K562 (cell line): ENCODE results near the gene JAKMIP1.

Experiments
- CEBPB ChIP-seq: fragments of 450-650 bp; IDR thresholded peaks from 2 replicates; pipeline ENCODE4 v1.6.1; 2016; ENCODE audit warnings: missing genetic modification characterization, missing compliant biosample characterization
- CHD4 ChIP-seq: fragments of 200-600 bp; sonication (generic); IDR thresholded peaks from 3 replicates; pipeline ENCODE4 v1.6.1; 2012; ENCODE audit warnings: low read depth, mild to moderate bottlenecking, mixed read lengths, low read length, inconsistent platforms; ENCODE audit not compliant: insufficient read depth, insufficient replicate concordance, poor library complexity, severe bottlenecking
- EZH2 ChIP-seq: IDR thresholded peaks from 2 replicates; pipeline ENCODE4 v1.6.1; 2012; ENCODE audit warnings: low read depth, mild to moderate bottlenecking, inconsistent platforms, low read length, borderline replicate concordance
- HNRNPK ChIP-seq: fragments of 200-400 bp; formaldehyde crosslinking; IDR thresholded peaks from one replicate; pipeline ENCODE4 v1.6.1; 2018; ENCODE audit warnings: mild to moderate bottlenecking, low read depth, low read length; ENCODE audit not compliant: poor library complexity, severe bottlenecking
- KAT7 ChIP-seq: sonication (generic); formaldehyde crosslinking; IDR thresholded peaks from 2 replicates; pipeline ENCODE4 v1.8.0; 2022; ENCODE audit warnings: missing genetic modification reagents, mild to moderate bottlenecking, borderline replicate concordance
- PCBP1 ChIP-seq: fragments of 200-400 bp; formaldehyde crosslinking; IDR thresholded peaks from 2 replicates; pipeline ENCODE4 v1.6.1; 2018; ENCODE audit warnings: mild to moderate bottlenecking, low read depth, low read length; ENCODE audit not compliant: poor library complexity, severe bottlenecking
- POLR2AphosphoS5 ChIP-seq: IDR thresholded peaks from 2 replicates; pipeline ENCODE4 v1.6.1; 2011; ENCODE audit warnings: mild to moderate bottlenecking, low read depth, low read length, moderate library complexity; ENCODE audit not compliant: control insufficient read depth, insufficient read depth
- ZNF778 ChIP-seq: fragments of 450-650 bp; formaldehyde crosslinking; IDR thresholded peaks from 2 replicates; pipeline ENCODE4 v1.4.0; 2020; ENCODE audit warnings: mild to moderate bottlenecking, moderate library complexity
- TF ChIP-seq, protein P1 (sequence below): fragments of 200-800 bp; sonication (Bioruptor generic); IDR thresholded peaks from 2 replicates; pipeline ENCODE4 v1.6.1; 2016; ENCODE audit warnings: missing genetic modification characterization, missing compliant biosample characterization

DNA sequence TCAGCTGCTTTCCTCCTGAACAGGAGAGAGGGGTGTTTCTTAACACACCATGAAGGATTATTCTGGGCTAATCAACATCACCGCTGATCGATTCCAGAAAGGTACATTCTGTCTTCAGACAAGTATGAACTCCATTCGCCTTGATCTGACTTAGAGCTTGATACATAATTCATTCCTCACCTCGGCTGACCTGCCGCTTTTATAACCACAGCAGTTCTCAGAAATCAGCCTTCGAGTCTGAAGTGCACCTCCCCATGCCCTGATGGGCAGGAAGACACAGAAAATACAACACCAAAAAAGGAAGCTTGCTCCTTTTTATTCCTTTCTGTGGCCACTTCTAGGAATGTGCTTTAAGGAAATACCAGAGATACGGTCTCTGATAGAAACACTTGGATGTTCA lies 85.7 kb downstream of the JAKMIP1 start:
- TF ChIP-seq, protein P1, sequence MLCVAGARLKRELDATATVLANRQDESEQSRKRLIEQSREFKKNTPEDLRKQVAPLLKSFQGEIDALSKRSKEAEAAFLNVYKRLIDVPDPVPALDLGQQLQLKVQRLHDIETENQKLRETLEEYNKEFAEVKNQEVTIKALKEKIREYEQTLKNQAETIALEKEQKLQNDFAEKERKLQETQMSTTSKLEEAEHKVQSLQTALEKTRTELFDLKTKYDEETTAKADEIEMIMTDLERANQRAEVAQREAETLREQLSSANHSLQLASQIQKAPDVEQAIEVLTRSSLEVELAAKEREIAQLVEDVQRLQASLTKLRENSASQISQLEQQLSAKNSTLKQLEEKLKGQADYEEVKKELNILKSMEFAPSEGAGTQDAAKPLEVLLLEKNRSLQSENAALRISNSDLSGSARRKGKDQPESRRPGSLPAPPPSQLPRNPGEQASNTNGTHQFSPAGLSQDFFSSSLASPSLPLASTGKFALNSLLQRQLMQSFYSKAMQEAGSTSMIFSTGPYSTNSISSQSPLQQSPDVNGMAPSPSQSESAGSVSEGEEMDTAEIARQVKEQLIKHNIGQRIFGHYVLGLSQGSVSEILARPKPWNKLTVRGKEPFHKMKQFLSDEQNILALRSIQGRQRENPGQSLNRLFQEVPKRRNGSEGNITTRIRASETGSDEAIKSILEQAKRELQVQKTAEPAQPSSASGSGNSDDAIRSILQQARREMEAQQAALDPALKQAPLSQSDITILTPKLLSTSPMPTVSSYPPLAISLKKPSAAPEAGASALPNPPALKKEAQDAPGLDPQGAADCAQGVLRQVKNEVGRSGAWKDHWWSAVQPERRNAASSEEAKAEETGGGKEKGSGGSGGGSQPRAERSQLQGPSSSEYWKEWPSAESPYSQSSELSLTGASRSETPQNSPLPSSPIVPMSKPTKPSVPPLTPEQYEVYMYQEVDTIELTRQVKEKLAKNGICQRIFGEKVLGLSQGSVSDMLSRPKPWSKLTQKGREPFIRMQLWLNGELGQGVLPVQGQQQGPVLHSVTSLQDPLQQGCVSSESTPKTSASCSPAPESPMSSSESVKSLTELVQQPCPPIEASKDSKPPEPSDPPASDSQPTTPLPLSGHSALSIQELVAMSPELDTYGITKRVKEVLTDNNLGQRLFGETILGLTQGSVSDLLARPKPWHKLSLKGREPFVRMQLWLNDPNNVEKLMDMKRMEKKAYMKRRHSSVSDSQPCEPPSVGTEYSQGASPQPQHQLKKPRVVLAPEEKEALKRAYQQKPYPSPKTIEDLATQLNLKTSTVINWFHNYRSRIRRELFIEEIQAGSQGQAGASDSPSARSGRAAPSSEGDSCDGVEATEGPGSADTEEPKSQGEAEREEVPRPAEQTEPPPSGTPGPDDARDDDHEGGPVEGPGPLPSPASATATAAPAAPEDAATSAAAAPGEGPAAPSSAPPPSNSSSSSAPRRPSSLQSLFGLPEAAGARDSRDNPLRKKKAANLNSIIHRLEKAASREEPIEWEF (CRISPR knock-in tag), result no peak
- no peak for TF ChIP-seq POLR2AphosphoS5
- no peak for TF ChIP-seq PCBP1
- no peak for TF ChIP-seq CEBPB (tag)
- no peak for TF ChIP-seq ZNF778
- no peak for TF ChIP-seq EZH2
- no peak for TF ChIP-seq HNRNPK
- TF ChIP-seq KAT7, result no peak
- TF ChIP-seq CHD4, result no peak
